Adipose tissue (tissue), 3 donors: ENCODE measurements around the gene DAP. TPM values are rescaled to one million over a fixed set of nuclear protein-coding genes. Genes with fewer than 3 reads are reported as not detected.

Experiments used
- H3K27ac ChIP-seq: one replicate; pipeline ENCODE4 v1.5.1; 2013; ENCODE audit warnings: low read depth, low read length
- WGBS, 3 donors: extraction: QIAGEN DNeasy Blood & Tissue Kit; methylation state at CpG; one replicate each; pipeline ENCODE4 v1.1.7; 2013; 5-methylcytosine and 5-hydroxymethylcytosine counted together
- polyA plus RNA-seq, 3 donors: library from polyadenylated mRNA; stranded (reverse); fragments of 200-250 nt; gene quantifications; one replicate each; pipeline ENCODE4 v1.2.3, GENCODE V29; 2013
- donor health status: healthy with polysubstance abuse.
- donor health status: Bipolar disorder and iron deficiency.
- donor health status: healthy.

The DAP gene
- polyA plus RNA-seq, 3 donors: 46.9 to 132 (median 102) TPM

DNA sequence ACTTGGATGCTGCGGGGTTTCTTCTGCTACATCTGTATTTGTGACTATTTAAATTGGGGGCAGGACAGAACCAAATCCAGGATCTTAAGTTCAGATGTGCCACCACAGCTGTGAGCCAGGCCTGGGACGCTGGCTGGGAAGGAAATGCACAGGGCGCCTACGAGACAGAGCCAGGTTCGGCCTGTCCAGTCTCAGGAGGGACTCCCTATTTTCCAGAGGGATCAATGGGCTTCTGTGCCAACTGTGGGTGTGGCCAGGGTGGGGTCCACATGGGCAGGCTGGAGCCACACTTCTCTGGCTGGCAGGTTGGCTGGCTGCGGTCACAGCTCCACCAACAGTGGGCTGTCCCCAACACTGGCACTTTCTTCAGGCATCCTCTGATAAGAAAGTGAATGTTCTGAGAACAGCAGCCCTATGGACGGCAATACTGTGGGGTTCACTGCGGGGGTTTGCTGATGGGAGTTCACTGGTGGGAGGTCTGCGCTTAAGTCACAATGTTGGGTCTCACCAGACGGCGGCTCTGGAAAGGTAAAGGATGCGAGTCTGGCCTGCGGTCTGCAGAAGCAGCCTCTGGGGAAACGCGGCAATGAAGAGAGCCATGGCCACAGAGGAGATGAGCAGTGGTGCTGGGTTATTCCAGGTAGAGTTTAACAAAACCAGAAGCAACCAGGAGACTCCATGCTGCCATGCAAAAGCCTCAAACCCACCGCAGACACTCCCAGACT lies 78.1 kb downstream of the DAP start:
- no peak overlapping the region for H3K27ac ChIP-seq
- WGBS, 3 donors: 92 to 93% (median 92%) methylated on average over 16 of the region's 16 CpGs

DNA sequence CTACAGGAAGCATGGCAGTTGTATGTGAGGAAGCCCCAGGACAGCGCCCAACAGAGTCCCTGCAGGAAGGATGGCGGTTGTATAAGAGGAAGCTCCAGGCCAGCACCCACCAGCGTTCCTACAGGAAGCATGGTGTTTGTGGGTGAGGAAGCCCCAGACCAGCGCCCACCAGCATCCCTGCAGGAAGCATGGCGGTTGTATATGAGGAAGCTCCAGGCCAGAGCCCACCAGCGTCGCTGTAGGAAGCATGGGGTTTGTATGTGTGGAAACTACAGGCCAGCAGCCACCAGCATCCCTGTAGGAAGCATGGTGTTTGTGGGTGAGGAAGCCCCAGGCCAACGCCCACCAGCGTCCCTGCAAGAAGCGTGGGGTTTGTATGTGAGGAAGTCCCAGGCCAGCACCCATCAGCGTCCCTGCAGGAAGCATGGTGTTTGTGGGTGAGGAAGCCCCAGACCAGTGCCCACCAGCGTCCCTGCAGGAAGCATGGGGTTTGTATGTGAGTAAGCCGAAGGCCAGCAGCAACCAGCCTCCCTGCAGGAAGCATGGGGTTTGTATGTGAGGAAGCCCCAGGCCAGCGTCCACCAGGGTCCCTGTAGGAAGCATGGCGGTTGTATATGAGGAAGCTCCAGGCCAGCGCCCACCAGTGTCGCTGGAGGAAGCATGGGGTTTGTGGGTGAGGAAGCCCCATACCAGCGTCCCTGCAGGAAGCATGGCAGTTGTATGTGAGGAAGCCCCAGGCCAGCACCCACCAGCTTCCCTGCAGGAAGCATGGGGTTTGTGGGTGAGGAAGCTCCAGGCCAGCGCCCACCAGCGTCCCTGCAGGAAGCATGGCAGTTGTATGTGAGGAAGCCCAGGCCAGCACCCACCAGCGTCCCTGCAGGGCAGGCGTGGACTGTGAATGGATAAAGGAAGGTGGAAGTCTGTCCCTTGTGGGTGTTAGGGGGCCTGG lies 79.0 kb downstream of the DAP start:
- WGBS, 3 donors: 59 to 89% (median 65%) methylated on average over 22 of the region's 22 CpGs
- no peak overlapping the region for H3K27ac ChIP-seq

DNA sequence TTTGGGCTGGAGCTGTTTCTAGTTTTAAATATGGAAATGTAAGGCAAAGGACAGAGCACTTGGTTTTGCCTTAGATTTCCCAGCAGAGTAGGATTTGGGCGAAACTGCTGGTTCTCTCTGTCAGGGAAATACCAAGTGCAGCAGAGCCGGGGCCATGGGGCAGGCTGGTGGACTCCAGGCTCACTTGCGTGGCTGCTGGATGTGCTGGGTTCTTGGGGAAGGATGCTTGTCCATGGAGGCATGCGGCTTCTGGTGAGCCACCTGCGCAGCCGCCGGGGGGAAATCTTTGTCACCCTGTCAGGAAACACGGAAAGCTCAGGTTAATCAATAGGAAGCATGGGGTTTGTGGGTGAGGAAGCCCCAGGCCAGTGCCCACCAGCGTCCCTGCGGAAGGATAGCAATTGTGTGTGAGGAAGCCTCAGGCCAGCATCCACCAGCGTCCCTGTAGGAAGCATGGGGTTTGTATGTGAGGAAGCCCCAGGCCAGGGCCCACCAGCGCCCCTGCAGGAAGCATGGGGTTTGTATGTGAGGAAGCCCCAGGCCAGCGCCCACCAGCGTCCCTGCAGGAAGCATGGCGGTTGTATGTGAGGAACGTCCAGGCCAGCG lies 80.1 kb downstream of the DAP start:
- WGBS, 3 donors: 73 to 95% (median 77%) methylated on average over 16 to 17 of the region's 17 CpGs

DNA sequence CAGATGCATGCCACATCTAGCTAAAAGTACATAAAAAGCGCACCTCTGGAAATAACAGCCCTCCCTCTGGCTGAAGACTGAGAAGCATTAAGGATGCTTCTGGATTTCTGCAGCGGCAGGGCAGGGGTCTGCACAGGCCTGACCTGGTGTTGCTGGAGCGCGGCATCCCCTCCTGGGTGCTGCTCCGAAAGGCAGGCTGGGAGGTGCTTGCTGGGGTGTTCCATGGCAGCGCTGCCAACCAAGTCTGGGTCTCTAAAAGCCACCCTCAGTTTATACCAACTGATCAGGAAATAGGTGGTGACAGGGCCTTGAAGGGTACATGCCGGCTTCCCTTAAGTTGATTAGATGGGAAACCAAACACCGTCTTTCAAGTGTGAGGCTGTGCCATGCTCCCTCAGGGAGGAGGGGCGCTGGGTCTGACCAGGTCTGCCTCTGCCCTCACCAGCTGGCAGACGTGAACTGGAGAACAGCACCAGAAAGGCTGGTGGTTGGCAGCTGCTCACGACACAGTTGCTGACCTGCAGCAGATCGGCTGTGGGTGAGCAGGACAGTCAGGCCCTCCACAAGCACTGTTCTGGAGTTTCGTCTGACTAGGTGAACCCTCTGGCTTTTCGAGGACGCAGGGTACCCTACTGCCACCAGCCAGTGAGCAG lies 81.6 kb downstream of the DAP start:
- WGBS, 3 donors: 92 to 96% (median 93%) methylated on average over 15 of the region's 15 CpGs
- no peak overlapping the region for H3K27ac ChIP-seq

More for the DNA sequence above, 80.1 kb downstream of the DAP start:
- no peak overlapping the region for H3K27ac ChIP-seq

GRCh38 chr5:10678244-10678643 lies 82.8 kb downstream of the DAP start:
- WGBS, 3 donors: 94 to 99% (median 97%) methylated on average over 2 of the region's 2 CpGs
- H3K27ac ChIP-seq: no peak overlapping the region

GRCh38 chr5:10677533-10677932 lies 83.5 kb downstream of the DAP start:
- H3K27ac ChIP-seq: no peak overlapping the region
- 94 to 97% (median 95%) methylated on average over 7 of the region's 7 CpGs for WGBS, 3 donors

DNA sequence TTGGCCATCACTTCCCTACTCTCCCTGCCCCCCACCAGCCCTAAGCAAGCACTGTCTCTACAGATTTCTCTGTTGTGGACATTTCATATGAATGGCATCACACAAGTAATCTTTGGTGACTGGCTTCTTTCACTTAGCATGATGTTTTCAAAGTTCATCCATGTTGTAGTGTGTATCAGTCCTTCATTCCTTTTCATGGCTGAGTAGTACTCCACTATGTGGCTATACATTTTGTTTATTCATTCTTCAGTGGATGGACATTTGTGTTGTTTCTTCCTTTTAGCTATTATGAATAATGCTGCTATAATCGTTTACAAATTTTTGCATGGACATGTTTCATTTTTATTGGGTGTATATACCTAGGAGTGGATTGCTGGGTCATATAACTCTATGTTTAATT lies 84.1 kb downstream of the DAP start:
- WGBS, 3 donors: 95 to 98% (median 97%) methylated on average over 1 of the region's 1 CpG
- H3K27ac ChIP-seq: no peak overlapping the region

DNA sequence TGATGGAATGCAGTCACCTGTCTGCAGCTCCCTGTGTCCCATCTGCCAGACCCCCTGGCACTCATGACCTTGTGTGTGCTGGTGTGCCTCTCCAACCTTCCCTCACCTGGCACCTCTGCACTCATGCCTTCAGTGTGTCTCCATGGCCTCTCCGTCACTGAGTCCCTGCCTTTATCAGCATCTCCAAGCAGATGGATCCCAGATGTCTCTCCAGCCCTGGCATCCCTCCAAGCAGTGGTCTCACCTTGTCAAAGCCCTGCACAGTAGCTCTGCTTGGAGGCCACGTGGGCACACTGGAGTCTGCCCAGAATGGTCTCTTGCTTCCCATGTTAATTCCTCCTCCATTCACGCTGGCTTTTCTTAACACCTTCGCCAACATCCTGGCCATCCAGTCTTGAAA lies 84.8 kb downstream of the DAP start:
- H3K27ac ChIP-seq: no peak overlapping the region
- WGBS, 3 donors: 68 to 73% (median 72%) methylated on average over 4 of the region's 4 CpGs

- WGBS, 3 donors: 75 to 91% (median 88%) methylated on average over 14 of the region's 14 CpGs
- H3K27ac ChIP-seq: no peak overlapping the region
Measured at GRCh38 chr5:10675177-10675700, 85.8 kb downstream of the DAP start.

DNA sequence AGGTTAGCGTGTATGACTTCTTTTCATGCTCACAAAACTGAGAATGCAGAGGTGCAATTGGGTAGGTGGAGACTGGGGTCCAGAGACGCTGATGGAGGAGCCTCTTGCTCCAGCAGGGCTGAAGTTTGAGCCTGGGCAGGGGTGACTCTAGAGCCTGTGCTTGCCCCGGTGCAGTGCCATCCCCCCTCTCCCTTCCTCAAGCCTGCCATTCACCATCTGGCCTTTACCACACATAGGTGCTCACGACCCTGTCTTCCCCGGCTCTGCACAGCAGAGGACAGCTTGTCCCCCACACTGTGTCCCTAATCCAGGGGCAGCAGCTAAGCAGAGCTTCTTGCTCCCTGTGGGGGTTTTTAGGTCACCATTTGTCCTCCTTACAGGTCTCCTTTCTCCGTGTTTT lies 86.5 kb downstream of the DAP start:
- 55 to 66% (median 63%) methylated on average over 6 of the region's 6 CpGs for WGBS, 3 donors
- H3K27ac ChIP-seq: no peak overlapping the region

- H3K27ac ChIP-seq: no peak overlapping the region
- WGBS, 3 donors: 82 to 85% (median 83%) methylated on average over 11 of the region's 11 CpGs
Measured at GRCh38 chr5:10674096-10674495, 86.9 kb downstream of the DAP start.

DNA sequence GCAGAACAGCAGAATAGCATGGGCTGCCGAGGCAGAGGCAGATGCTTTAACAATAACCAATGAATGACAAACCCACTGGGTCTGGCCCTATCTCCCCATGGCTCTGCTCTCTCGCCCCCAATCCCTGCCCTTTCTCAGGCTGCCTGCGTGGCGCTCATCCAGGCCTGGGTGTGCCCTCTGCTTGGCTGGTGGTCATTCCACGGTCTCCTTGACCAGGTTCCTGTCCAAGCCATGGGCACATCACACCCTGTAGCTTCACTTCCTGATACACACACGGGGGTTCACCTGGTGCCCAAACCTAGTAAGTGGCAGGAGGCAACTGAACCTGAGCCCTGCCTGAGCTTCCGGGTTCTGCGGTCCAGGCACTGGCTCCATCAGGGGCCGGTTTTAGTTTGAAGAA lies 87.6 kb downstream of the DAP start:
- no peak overlapping the region for H3K27ac ChIP-seq
- 70 to 75% (median 74%) methylated on average over 9 of the region's 9 CpGs for WGBS, 3 donors

GRCh38 chr5:10673017-10673389 lies 88.0 kb downstream of the DAP start:
- H3K27ac ChIP-seq: no peak overlapping the region
- WGBS, 3 donors: 74 to 84% (median 81%) methylated on average over 8 of the region's 8 CpGs

- 81 to 91% (median 84%) methylated on average over 7 of the region's 7 CpGs for WGBS, 3 donors
Measured at GRCh38 chr5:10672146-10673016, 88.7 kb downstream of the DAP start.

DNA sequence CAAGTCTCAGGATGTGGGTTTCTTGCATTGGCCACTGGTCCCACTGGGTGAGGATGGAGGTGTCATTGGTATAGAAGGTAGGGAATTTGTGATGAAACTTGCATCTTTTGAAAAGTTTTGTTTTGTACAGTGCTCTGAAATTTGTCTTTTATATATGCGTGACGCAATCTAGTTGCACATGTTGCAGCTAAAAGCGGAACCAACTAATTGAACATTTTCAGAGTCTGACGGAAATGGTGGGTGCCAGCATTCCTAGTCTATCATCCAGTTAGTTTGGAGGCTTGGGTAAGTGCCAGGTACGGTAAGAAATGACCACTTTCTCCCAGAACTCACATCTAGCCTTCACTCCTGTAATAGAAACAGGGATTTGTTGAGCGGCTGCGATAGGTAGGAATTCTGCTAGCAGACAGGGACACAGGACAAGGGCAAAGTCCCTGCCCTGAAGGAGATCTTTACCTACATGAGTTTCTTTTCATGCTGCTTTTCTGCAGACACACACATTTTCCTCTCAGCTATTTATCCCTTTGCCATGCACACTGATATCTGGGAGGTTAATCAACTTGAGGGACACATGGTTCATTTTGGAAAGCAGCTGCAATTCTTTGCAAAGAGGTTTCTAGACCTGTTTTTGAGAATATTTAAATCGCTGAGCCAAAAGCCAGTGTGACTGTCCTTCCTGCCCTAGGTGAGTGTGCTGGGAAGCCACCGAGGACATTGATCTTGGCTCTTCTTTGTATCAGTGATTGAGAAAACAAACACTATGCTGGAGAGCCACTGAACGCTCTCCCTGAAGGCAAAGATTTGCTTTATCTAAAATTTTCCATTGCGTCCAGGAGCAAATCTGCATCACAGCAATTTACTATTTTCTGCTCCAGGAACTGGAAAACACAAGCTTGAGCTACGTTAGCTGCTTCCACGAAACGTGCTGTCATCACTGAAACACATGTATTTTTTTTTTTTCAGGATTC lies 89.7 kb downstream of the DAP start:
- no peak overlapping the region for H3K27ac ChIP-seq
- WGBS, 3 donors: 51 to 66% (median 63%) methylated on average over 14 of the region's 14 CpGs

More at GRCh38 chr5:10672146-10673016, 88.7 kb downstream of the DAP start:
- no peak overlapping the region for H3K27ac ChIP-seq

DNA sequence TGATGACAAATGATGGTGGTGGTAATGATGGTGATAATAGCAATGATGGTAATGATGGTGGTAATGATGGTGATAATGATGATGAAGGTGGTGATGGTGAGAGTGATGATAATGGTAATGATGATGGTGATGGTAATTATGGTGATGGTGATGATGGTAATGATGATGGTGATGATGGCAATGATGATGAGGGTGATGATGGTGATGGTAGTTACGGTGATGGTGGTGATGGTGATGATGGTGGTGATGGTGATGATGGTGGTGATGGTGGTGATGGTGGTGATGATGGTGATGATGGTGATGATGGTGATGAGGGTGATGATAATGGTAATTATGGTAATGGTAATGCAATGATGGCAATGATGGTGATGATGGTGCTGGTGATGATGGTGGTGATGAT lies 91.1 kb downstream of the DAP start:
- 98 to 100% (median 100%) methylated on average over 1 of the region's 1 CpG for WGBS, 3 donors

More for the DNA sequence above, 91.1 kb downstream of the DAP start:
- H3K27ac ChIP-seq: no peak overlapping the region
